CD14-positive monocyte (primary cell): ENCODE data around the gene GLYR1. TPM values are rescaled to one million over a fixed set of nuclear protein-coding genes. Genes with fewer than 3 reads are reported as not detected.
A peak's percentile ranks its signal among the peaks of the same experiment; 100 is the strongest.

Experiments used
- DNase-seq, 3 donors: peaks; one replicate each; pipeline ENCODE4 v3.0.0-alpha.2; 2011 to 2022
- H2AFZ ChIP-seq: 2 replicates; pipeline ENCODE4 v1.6.0; 2012; ENCODE audit warnings: mild to moderate bottlenecking, low read depth, low read length, inconsistent platforms; ENCODE audit not compliant: insufficient read depth, poor library complexity, severe bottlenecking
- H3K27ac ChIP-seq, 2 donors: 1 replicate in 1 of 2; 2 replicates in 1 of 2; pipeline ENCODE4 v1.5.1; 2012 to 2013; ENCODE audit warnings: low read length in 2 of 2, control low read depth in 1 of 2, inconsistent platforms in 1 of 2, low read depth in 1 of 2, mild to moderate bottlenecking in 1 of 2
- H3K27me3 ChIP-seq, 2 donors: one replicate each; pipeline versions ENCODE4 v1.6.0 to v1.6.1; 2011 to 2013; ENCODE audit warnings: low read length in 2 of 2; ENCODE audit not compliant: control insufficient read depth in 2 of 2, insufficient read depth in 2 of 2
- H3K36me3 ChIP-seq, 2 donors: replicated peaks in 1 of 2; 1 replicate in 1 of 2; 2 replicates in 1 of 2; pipeline versions ENCODE4 v1.5.1 to v1.6.1; 2012 to 2013; ENCODE audit warnings: low read length in 2 of 2, control low read depth in 1 of 2, inconsistent platforms in 1 of 2, mild to moderate bottlenecking in 1 of 2; ENCODE audit not compliant: insufficient read depth in 2 of 2, control insufficient read depth in 1 of 2
- H3K4me1 ChIP-seq, 2 donors: 1 replicate in 1 of 2; 2 replicates in 1 of 2; pipeline versions ENCODE4 v1.5.1 to v1.6.1; 2012 to 2013; ENCODE audit warnings: low read length in 2 of 2, control low read depth in 1 of 2, inconsistent platforms in 1 of 2, mild to moderate bottlenecking in 1 of 2, moderate library complexity in 1 of 2; ENCODE audit not compliant: insufficient read depth in 2 of 2, control insufficient read depth in 1 of 2
- H3K4me2 ChIP-seq: replicated peaks from 2 replicates; pipeline ENCODE3; 2012; ENCODE audit warnings: low read length, moderate library complexity, mild to moderate bottlenecking; ENCODE audit not compliant: poor library complexity, severe bottlenecking; ENCODE audit errors: extremely low read depth
- H3K4me3 ChIP-seq, 3 experiments: fragments of 200-600 bp in 1 of 3; sonication (generic) in 1 of 3; replicated peaks in 1 of 3; 1 replicate in 2 of 3; 2 replicates in 1 of 3; pipeline ENCODE4 v1.5.1; 2011 to 2013; ENCODE audit warnings: low read length in 3 of 3, mild to moderate bottlenecking in 3 of 3, control low read depth in 2 of 3, low read depth in 2 of 3, inconsistent platforms in 1 of 3, moderate library complexity in 1 of 3
- H3K79me2 ChIP-seq: 2 replicates; pipeline ENCODE4 v1.6.0; 2012; ENCODE audit warnings: mild to moderate bottlenecking, control low read depth, inconsistent platforms, low read length, moderate library complexity; ENCODE audit not compliant: insufficient read depth
- H3K9ac ChIP-seq: 2 replicates; pipeline ENCODE4 v1.6.0; 2017; ENCODE audit warnings: low read length, mild to moderate bottlenecking; ENCODE audit not compliant: insufficient read depth, poor library complexity, severe bottlenecking
- H3K9me3 ChIP-seq, 2 donors: replicated peaks in 1 of 2; 1 replicate in 1 of 2; 2 replicates in 1 of 2; pipeline versions ENCODE4 v1.5.1 to v1.6.1; 2012 to 2013; ENCODE audit warnings: low read length in 2 of 2, control low read depth in 1 of 2; ENCODE audit not compliant: control insufficient read depth in 1 of 2, insufficient read depth in 1 of 2
- H4K20me1 ChIP-seq: 2 replicates; pipeline ENCODE4 v1.6.0; 2012; ENCODE audit warnings: mild to moderate bottlenecking, low read length, control low read depth, moderate library complexity; ENCODE audit not compliant: insufficient read depth
- H3K27ac Mint-ChIP-seq, 7 donors: one replicate each; pipeline ENCODE4 v1.8.0; 2020; ENCODE audit warnings: mild to moderate bottlenecking in 7 of 7, mixed read lengths in 7 of 7, moderate library complexity in 6 of 7, inconsistent platforms in 2 of 7
- H3K27me3 Mint-ChIP-seq, 3 donors: one replicate each; pipeline ENCODE4 v1.8.0; 2021 to 2022; ENCODE audit warnings: low read depth in 3 of 3, mild to moderate bottlenecking in 3 of 3, mixed read lengths in 3 of 3, moderate library complexity in 3 of 3, inconsistent platforms in 1 of 3
- H3K36me3 Mint-ChIP-seq, 2 donors: one replicate each; pipeline ENCODE4 v1.8.0; 2020; ENCODE audit warnings: mixed read lengths in 2 of 2, inconsistent platforms in 1 of 2, mild to moderate bottlenecking in 1 of 2
- H3K4me1 Mint-ChIP-seq: one replicate; pipeline ENCODE4 v1.8.0; 2020; ENCODE audit warnings: mild to moderate bottlenecking, mixed read lengths
- H3K4me3 Mint-ChIP-seq, 2 donors: one replicate each; pipeline ENCODE4 v1.8.0; 2020; ENCODE audit warnings: mild to moderate bottlenecking in 2 of 2, mixed read lengths in 2 of 2, moderate library complexity in 1 of 2
- H3K9me3 Mint-ChIP-seq, 7 donors: one replicate each; pipeline ENCODE4 v1.8.0; 2020 to 2022; ENCODE audit warnings: mixed read lengths in 7 of 7, mild to moderate bottlenecking in 6 of 7, moderate library complexity in 6 of 7, inconsistent platforms in 2 of 7
- WGBS: methylation state at CpG from one replicate; pipeline ENCODE4 v1.1.5; 2013; ENCODE audit warnings: missing lambda C conversion rate; ENCODE audit not compliant: insufficient coverage; 5-methylcytosine and 5-hydroxymethylcytosine counted together
- intact Hi-C, 2 donors: fragments of 100-400 bp; cut with micrococcal nuclease; formaldehyde crosslinking; loops; one replicate each; pipeline versions ENCODE4 v1.15.0 to v1.15.1; 2023
- polyA plus RNA-seq, 3 donors: library from polyadenylated mRNA; depleted of rRNA in 1 of 3; unstranded in 2 of 3; stranded (reverse) in 1 of 3; fragments of 300-500 nt in 2 of 3; fragments of >200 nt in 1 of 3; fragmentation: Illumina TruSeq in 2 of 3; gene quantifications; 1 replicate in 2 of 3; 2 replicates in 1 of 3; pipeline ENCODE4 v1.2.3, GENCODE V29; 2012 to 2021
- TF ChIP-seq, protein P1 (sequence below): fragments of 200-600 bp; IDR thresholded peaks from one replicate; pipeline ENCODE4 v1.8.0; 2022; ENCODE audit warnings: antibody characterized with exemption, mild to moderate bottlenecking

The GLYR1 gene
- polyA plus RNA-seq, 3 donors, result 34.2 to 41.9 (median 39.3) TPM

DNA sequence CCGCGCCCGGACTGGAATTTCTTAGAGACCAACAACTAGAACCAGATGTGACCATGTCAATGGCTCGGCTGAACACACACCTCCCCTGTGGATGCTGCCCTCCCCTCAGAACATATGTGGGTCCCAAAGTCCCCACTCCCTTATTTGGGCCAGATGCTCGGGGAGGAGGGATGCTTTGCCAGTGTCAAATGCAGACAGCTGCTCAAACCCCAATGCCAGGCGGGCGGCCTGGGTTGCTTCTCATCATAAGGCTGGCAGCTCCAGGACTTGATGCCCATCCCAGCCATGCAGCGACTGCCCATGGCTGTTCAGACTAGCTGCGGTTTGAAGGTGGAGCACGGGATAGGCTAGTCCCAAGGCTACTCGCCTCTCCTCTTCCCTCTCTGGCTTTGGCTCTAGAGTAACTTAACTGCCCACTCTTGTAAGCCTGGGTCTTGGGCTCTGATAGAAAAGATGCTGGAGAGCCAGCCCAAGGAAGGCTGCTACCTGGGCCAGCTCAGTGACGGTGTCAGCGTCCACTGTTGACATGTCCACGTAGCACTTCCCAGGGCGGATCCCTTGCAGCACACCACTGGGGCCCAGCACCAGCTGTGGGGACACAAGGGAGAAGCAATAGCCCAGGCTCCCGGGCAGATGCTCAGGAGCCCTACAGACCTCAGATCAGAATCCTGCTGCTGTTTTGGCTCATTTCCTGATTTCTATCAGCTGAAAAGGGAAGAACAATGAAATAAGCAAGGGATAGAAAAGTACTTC, 33.7 kb downstream of the GLYR1 start:
- Histone ChIP-seq H3K36me3 (peaks cover 79 to 96% of the 10 kb centered on the region in 2 donors), H3K4me1 (no peaks in the 10 kb centered on the region), H3K9me3 (no peaks in the 10 kb centered on the region), H3K9ac (no peak overlapping the region), H3K4me3 (no peak overlapping the region), H3K79me2 (no peaks in the 10 kb centered on the region), H3K27me3 (no peaks in the 10 kb centered on the region), H2AFZ (no peak overlapping the region), H3K27ac (no peak overlapping the region), H3K4me2 (no peak overlapping the region), H4K20me1 (no peaks in the 10 kb centered on the region)
- intact Hi-C loops, result no loop called here
- peaks cover 0 to 2% (median 2%) of the 10 kb centered on the region in 3 donors for H3K27me3 Mint-ChIP-seq
- peaks cover 0 to 1% (median 0%) of the 10 kb centered on the region in 7 donors for H3K9me3 Mint-ChIP-seq
- H3K4me3 Mint-ChIP-seq, result no peak overlapping the region
- TF ChIP-seq, protein P1, sequence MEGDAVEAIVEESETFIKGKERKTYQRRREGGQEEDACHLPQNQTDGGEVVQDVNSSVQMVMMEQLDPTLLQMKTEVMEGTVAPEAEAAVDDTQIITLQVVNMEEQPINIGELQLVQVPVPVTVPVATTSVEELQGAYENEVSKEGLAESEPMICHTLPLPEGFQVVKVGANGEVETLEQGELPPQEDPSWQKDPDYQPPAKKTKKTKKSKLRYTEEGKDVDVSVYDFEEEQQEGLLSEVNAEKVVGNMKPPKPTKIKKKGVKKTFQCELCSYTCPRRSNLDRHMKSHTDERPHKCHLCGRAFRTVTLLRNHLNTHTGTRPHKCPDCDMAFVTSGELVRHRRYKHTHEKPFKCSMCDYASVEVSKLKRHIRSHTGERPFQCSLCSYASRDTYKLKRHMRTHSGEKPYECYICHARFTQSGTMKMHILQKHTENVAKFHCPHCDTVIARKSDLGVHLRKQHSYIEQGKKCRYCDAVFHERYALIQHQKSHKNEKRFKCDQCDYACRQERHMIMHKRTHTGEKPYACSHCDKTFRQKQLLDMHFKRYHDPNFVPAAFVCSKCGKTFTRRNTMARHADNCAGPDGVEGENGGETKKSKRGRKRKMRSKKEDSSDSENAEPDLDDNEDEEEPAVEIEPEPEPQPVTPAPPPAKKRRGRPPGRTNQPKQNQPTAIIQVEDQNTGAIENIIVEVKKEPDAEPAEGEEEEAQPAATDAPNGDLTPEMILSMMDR, result no peak
- peaks cover 75 to 98% of the 10 kb centered on the region in 2 donors for H3K36me3 Mint-ChIP-seq
- DNase-seq, result no peak
- WGBS, result 94% methylated on average over 13 of the region's 16 CpGs
- no peaks in the 10 kb centered on the region for H3K4me1 Mint-ChIP-seq
- peak overlapping the region in 2 of 7 donors; percentile 46 to 73 for H3K27ac Mint-ChIP-seq

GRCh38 chr16:4811773-4812172, 35.3 kb downstream of the GLYR1 start:
- Histone ChIP-seq H3K4me1 (no peaks in the 10 kb centered on the region), H2AFZ (no peak overlapping the region), H3K27ac (no peak overlapping the region), H3K9ac (no peak overlapping the region), H3K36me3 (peaks cover 81 to 95% of the 10 kb centered on the region in 2 donors), H4K20me1 (no peaks in the 10 kb centered on the region), H3K4me2 (no peak overlapping the region), H3K79me2 (peaks cover 4% of the 10 kb centered on the region), H3K9me3 (no peaks in the 10 kb centered on the region), H3K4me3 (no peak overlapping the region), H3K27me3 (no peaks in the 10 kb centered on the region)
- no peak for DNase-seq
- Mint-ChIP-seq H3K36me3 (peaks cover 69 to 97% of the 10 kb centered on the region in 2 donors), H3K27ac (peak overlapping the region in 2 of 7 donors; percentile 54 to 87), H3K27me3 (peaks cover 0 to 2% (median 2%) of the 10 kb centered on the region in 3 donors), H3K9me3 (peaks cover 0 to 1% (median 0%) of the 10 kb centered on the region in 7 donors), H3K4me3 (no peak overlapping the region), H3K4me1 (no peaks in the 10 kb centered on the region)
- intact Hi-C loops, result no loop called here
- 97% methylated on average over 5 of the region's 9 CpGs for WGBS
- TF ChIP-seq, protein P1, result no peak
